DOHH2 (cell line): ENCODE results near the gene NPBWR2.

ENCODE experiments used
- H3F3A ChIP-seq: fragments of 200-600 bp; sonication (generic), shearing (Covaris generic); 2 replicates; pipeline ENCODE4 v1.6.0; 2016; ENCODE audit warnings: antibody characterized with exemption, mild to moderate bottlenecking; ENCODE audit not compliant: control insufficient read depth, insufficient read depth
- H3K27ac ChIP-seq: fragments of 200-600 bp; sonication (generic); 2 replicates; pipeline ENCODE4 v1.5.1; 2014; ENCODE audit warnings: low read depth, mild to moderate bottlenecking, low read length, moderate library complexity
- H3K27me3 ChIP-seq: fragments of 200-600 bp; sonication (generic); 2 replicates; pipeline ENCODE4 v1.6.1; 2014; ENCODE audit warnings: mild to moderate bottlenecking, low read length, mixed read lengths; ENCODE audit not compliant: control insufficient read depth
- H3K36me3 ChIP-seq: fragments of 200-600 bp; sonication (generic); 2 replicates; pipeline ENCODE4 v1.6.1; 2014; ENCODE audit warnings: mild to moderate bottlenecking, low read length, moderate library complexity, mixed read lengths; ENCODE audit not compliant: control insufficient read depth
- H3K4me1 ChIP-seq: fragments of 200-600 bp; sonication (generic); 2 replicates; pipeline ENCODE4 v1.6.1; 2014; ENCODE audit warnings: mild to moderate bottlenecking, low read length, mixed read lengths; ENCODE audit not compliant: control insufficient read depth
- H3K4me2 ChIP-seq: fragments of 200-600 bp; sonication (generic); 2 replicates; pipeline ENCODE4 v1.6.0; 2014; ENCODE audit warnings: mild to moderate bottlenecking, low read length, moderate library complexity
- H3K4me3 ChIP-seq: fragments of 200-600 bp; sonication (generic); 2 replicates; pipeline ENCODE4 v1.5.1; 2014; ENCODE audit warnings: mild to moderate bottlenecking, low read length, mixed read lengths
- H3K79me2 ChIP-seq: fragments of 200-600 bp; sonication (generic); 2 replicates; pipeline ENCODE4 v1.6.1; 2014; ENCODE audit warnings: mild to moderate bottlenecking, low read length, mixed read lengths; ENCODE audit not compliant: control insufficient read depth
- H3K9me2 ChIP-seq: fragments of 200-600 bp; sonication (generic); replicated peaks from 2 replicates; pipeline ENCODE4 v1.6.1; 2014; ENCODE audit warnings: mild to moderate bottlenecking, low read length, mixed read lengths; ENCODE audit not compliant: control insufficient read depth
- H3K9me3 ChIP-seq: fragments of 200-600 bp; sonication (generic); 2 replicates; pipeline ENCODE4 v1.6.1; 2014; ENCODE audit warnings: antibody characterized with exemption, low read length, mixed read lengths; ENCODE audit not compliant: control insufficient read depth, insufficient read depth
- H4K20me1 ChIP-seq: fragments of 200-600 bp; sonication (generic); 2 replicates; pipeline ENCODE4 v1.6.0; 2014; ENCODE audit warnings: low read depth, mild to moderate bottlenecking, antibody characterized with exemption, low read length, moderate library complexity; ENCODE audit not compliant: control insufficient read depth, insufficient read depth
- EZH2phosphoT487 ChIP-seq: fragments of 200-600 bp; sonication (generic); IDR thresholded peaks from 2 replicates; pipeline ENCODE4 v1.6.1; 2017; ENCODE audit warnings: borderline replicate concordance, mild to moderate bottlenecking, antibody characterized with exemption, low read length, moderate library complexity, mixed read lengths
- TF ChIP-seq, protein P1 (sequence below): fragments of 200-600 bp; sonication (generic); IDR thresholded peaks from one replicate; pipeline ENCODE4 v1.5.1; 2014; ENCODE audit warnings: antibody characterized with exemption, mild to moderate bottlenecking, low read depth, low read length; ENCODE audit not compliant: poor library complexity, severe bottlenecking

The NPBWR2 gene

GRCh38 chr20:64102647-64103354, 4.6 kb downstream of the NPBWR2 start:
- TF ChIP-seq, protein P1, sequence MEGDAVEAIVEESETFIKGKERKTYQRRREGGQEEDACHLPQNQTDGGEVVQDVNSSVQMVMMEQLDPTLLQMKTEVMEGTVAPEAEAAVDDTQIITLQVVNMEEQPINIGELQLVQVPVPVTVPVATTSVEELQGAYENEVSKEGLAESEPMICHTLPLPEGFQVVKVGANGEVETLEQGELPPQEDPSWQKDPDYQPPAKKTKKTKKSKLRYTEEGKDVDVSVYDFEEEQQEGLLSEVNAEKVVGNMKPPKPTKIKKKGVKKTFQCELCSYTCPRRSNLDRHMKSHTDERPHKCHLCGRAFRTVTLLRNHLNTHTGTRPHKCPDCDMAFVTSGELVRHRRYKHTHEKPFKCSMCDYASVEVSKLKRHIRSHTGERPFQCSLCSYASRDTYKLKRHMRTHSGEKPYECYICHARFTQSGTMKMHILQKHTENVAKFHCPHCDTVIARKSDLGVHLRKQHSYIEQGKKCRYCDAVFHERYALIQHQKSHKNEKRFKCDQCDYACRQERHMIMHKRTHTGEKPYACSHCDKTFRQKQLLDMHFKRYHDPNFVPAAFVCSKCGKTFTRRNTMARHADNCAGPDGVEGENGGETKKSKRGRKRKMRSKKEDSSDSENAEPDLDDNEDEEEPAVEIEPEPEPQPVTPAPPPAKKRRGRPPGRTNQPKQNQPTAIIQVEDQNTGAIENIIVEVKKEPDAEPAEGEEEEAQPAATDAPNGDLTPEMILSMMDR = no peak
- no peak for TF ChIP-seq EZH2phosphoT487
- 0 out of 2 replicates have a peak, but pooled peaks cover 4% of the 10 kb centered on the region for H4K20me1 ChIP-seq
- H3K79me2 ChIP-seq = no peaks in the 10 kb centered on the region
- no peaks in the 10 kb centered on the region for H3K36me3 ChIP-seq
- no peak overlapping the region for H3K27ac ChIP-seq
- peak overlapping the region; percentile 54 for H3K4me2 ChIP-seq
- H3F3A ChIP-seq = peaks cover 5% of the 10 kb centered on the region; the same call in 1 of the 2 replicates
- peaks cover 53% of the 10 kb centered on the region for H3K4me1 ChIP-seq
- H3K9me2 ChIP-seq = no peaks in the 10 kb centered on the region
- H3K9me3 ChIP-seq = no peaks in the 10 kb centered on the region
- peak overlapping the region; percentile 62 for H3K4me3 ChIP-seq
- H3K27me3 ChIP-seq = peaks cover 19% of the 10 kb centered on the region

DNA sequence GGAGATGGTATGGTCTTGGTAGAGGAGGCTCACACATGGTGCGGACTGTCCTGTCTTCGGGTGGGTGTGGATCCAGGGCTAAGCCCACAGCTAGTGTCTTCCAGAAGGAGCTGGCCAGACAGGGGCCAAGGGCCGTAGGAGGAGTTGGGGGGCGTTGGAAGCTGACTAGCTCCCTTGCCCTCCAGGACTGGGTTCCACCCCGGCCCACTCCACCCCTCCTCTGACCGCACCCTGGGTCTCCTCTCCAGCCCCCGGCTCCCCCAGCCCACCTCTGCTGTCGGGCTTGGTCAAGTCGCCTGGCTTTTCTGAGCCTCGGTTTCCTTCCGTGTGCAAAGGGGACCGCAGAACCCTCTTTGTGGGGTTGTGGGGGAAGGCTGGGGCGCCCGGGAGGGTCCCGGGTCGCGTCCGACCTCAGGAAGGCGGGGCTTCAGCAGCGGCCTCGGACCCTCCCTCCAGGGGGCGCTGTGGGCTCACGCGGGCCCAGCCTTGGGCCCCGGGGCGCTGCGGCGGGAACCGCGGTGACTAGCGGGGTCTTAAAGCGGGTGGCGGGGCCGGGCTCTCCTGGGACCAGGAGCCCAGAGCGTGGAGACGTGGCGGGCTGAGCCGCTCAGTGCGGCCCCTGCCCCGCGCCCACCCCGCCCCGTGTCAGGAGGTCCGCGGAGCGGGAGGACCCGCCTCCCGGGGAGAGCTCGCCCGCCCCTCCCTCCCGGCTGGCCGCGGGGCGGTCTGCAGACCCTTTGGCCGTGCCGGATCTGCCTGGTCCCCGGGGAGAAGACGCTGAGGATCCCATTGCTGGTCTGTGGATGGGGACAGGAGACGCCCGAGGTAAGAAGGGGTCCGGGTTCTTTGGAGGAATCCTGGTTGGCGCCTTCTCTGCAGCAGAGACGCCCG, 5.4 kb downstream of the NPBWR2 start:
- Histone ChIP-seq H3K4me3 (peak overlapping the region; percentile 62), H3F3A (peaks cover 5% of the 10 kb centered on the region; the same call in 1 of the 2 replicates), H3K4me2 (peak overlapping the region; percentile 54), H3K27me3 (peaks cover 19% of the 10 kb centered on the region), H3K36me3 (no peaks in the 10 kb centered on the region), H3K9me3 (peaks cover under 1% of the 10 kb centered on the region; the same call in 1 of the 2 replicates), H3K27ac (no peak overlapping the region), H3K4me1 (peaks cover 46% of the 10 kb centered on the region), H3K9me2 (no peaks in the 10 kb centered on the region), H4K20me1 (0 out of 2 replicates have a peak, but pooled peaks cover 4% of the 10 kb centered on the region), H3K79me2 (no peaks in the 10 kb centered on the region)
- TF ChIP-seq, protein P1 = peak; percentile 89
- no peak for TF ChIP-seq EZH2phosphoT487

- peaks cover 8% of the 10 kb centered on the region; the same call in 1 of the 2 replicates for H3K9me3 ChIP-seq
- H3K4me1 ChIP-seq = peaks cover 46% of the 10 kb centered on the region
- H3K36me3 ChIP-seq = no peaks in the 10 kb centered on the region
- no peak for TF ChIP-seq EZH2phosphoT487
- TF ChIP-seq, protein P1 = no peak
- H4K20me1 ChIP-seq = 0 out of 2 replicates have a peak, but pooled peaks cover 4% of the 10 kb centered on the region
- H3K27me3 ChIP-seq = peaks cover 19% of the 10 kb centered on the region
- H3K4me2 ChIP-seq = peak overlapping the region; percentile 54
- no peaks in the 10 kb centered on the region for H3K9me2 ChIP-seq
- no peaks in the 10 kb centered on the region for H3K79me2 ChIP-seq
- H3F3A ChIP-seq = peaks cover 5% of the 10 kb centered on the region; the same call in 1 of the 2 replicates
- peak overlapping the region; percentile 53 for H3K27ac ChIP-seq
- peak overlapping the region; percentile 62 for H3K4me3 ChIP-seq
Measured at GRCh38 chr20:64100946-64101688, 6.2 kb downstream of the NPBWR2 start.
